ENCODE data around the gene CIPC. TPM values are rescaled to one million over a fixed set of nuclear protein-coding genes. Genes with fewer than 3 reads are reported as not detected.
A peak's percentile ranks its signal among the peaks of the same experiment; 100 is the strongest.

Gene CIPC
- total and polyA plus RNA-seq, 8 donors = 6.0 to 81.1 (median 19.6) TPM

DNA sequence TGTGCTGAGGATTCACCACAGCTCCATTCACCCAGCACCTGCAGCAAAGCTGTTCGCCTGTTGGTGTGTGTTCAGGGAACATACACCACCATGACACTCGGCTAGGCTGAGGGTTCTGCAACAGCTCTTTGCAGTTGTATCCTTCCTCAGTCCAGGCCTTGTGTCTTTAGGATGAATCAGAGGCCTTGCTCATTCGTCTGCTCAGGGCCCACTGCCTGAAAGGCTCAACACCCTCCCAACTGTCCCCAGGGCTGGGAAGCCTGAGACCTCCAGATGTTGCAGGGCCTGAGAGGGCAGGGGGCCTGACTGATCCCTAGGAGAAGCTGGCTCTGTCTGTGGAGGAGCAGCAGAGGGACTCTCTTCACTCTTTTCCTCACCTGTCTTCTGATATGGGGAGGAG, 32.3 kb downstream of the CIPC start:
- Histone ChIP-seq H3K4me1 (peaks cover under 1 to 4% (median 3%) of the 10 kb centered on the region in 4 donors), H3K4me3 (no peak overlapping the region), H3K9me3 (no peaks in the 10 kb centered on the region), H3K36me3 (no peaks in the 10 kb centered on the region), H3K27ac (no peak overlapping the region), H3K27me3 (peaks cover 0 to 75% (median 23%) of the 10 kb centered on the region in 3 donors)
- 50 to 72% (median 62%) methylated on average over 3 of the region's 3 CpGs for WGBS, 5 donors
- TF ChIP-seq EP300 (IDR thresholded peaks at IDR 0.05) (no peak), POLR2A (IDR thresholded peaks at IDR 0.05) (no peak), POLR2AphosphoS5 (IDR thresholded peaks at IDR 0.05) (no peak)
- TF ChIP-seq, protein P1, sequence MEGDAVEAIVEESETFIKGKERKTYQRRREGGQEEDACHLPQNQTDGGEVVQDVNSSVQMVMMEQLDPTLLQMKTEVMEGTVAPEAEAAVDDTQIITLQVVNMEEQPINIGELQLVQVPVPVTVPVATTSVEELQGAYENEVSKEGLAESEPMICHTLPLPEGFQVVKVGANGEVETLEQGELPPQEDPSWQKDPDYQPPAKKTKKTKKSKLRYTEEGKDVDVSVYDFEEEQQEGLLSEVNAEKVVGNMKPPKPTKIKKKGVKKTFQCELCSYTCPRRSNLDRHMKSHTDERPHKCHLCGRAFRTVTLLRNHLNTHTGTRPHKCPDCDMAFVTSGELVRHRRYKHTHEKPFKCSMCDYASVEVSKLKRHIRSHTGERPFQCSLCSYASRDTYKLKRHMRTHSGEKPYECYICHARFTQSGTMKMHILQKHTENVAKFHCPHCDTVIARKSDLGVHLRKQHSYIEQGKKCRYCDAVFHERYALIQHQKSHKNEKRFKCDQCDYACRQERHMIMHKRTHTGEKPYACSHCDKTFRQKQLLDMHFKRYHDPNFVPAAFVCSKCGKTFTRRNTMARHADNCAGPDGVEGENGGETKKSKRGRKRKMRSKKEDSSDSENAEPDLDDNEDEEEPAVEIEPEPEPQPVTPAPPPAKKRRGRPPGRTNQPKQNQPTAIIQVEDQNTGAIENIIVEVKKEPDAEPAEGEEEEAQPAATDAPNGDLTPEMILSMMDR (IDR thresholded peaks at IDR 0.05) = no peak
- no peak for DNase-seq
- intact Hi-C loops (cut with DNase I; ENCODE audit: low total_unique reads) = no loop called here

DNA sequence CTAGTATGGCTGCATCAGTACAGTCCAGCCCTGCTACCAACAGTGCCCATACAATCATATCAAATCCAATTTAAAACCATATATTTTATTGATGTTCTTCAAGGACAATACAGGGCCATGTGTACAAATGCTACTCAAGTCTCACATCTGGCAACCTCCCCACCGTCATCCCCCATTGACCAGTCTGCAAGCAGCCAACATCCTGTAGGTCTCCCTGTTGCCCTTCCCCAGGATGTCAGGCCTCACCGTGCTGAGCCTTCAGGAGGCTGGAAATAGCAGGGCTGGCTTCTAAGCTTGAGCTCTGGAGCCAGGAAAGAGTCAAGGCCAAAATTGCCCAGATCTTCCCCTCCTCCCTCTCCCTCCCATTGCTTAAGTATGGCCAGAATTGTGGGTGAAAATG, 33.1 kb downstream of the CIPC start:
- intact Hi-C loops (cut with DNase I; ENCODE audit: low total_unique reads) = no loop called here
- 51 to 78% (median 65%) methylated on average over 2 of the region's 2 CpGs for WGBS, 5 donors
- Histone ChIP-seq H3K36me3 (no peaks in the 10 kb centered on the region), H3K27ac (no peak overlapping the region), H3K9me3 (no peaks in the 10 kb centered on the region), H3K4me3 (no peak overlapping the region), H3K4me1 (no peaks in the 10 kb centered on the region), H3K27me3 (peaks cover 0 to 75% (median 20%) of the 10 kb centered on the region in 3 donors)
- DNase-seq = no peak
- TF ChIP-seq POLR2AphosphoS5 (IDR thresholded peaks at IDR 0.05) (no peak), EP300 (IDR thresholded peaks at IDR 0.05) (no peak), POLR2A (IDR thresholded peaks at IDR 0.05) (no peak)

DNA sequence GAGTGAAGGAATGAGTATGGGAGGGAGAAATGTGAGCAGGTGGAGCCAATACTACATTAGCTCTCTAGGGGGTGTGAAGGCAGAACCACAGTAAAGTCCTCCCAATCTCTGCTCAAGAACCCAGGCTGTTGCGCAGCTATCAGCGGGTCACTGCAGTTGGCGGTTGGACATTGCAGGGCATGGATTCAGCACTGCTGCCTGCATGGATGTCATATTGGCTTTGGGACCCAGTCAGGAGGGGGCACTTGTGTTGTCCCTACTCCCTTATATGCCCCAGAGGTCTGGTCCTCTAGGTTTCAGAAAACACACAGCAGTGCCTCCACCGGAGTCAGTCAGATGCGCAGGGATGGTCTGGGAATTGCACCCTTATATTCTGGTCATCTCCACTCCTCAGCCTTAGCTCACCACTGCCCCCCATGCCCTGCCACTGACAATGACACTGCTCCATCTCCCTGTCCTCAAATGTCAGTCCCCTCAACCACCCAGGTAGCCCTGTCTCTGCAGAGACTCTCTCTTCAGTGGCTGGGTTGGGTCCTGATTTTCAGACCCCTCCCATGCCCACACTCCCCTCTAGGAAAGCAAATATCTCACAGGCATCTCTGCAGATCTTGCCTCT, 33.9 kb downstream of the CIPC start:
- Histone ChIP-seq H3K4me3 (no peak overlapping the region), H3K27me3 (peaks cover 0 to 75% (median 20%) of the 10 kb centered on the region in 3 donors), H3K27ac (no peak overlapping the region), H3K9me3 (no peaks in the 10 kb centered on the region), H3K36me3 (no peaks in the 10 kb centered on the region), H3K4me1 (no peaks in the 10 kb centered on the region)
- 77 to 94% (median 91%) methylated on average over 5 of the region's 5 CpGs for WGBS, 5 donors
- TF ChIP-seq, protein P1 (IDR thresholded peaks at IDR 0.05) = no peak
- TF ChIP-seq POLR2A (IDR thresholded peaks at IDR 0.05) (no peak), EP300 (IDR thresholded peaks at IDR 0.05) (no peak), POLR2AphosphoS5 (IDR thresholded peaks at IDR 0.05) (no peak)
- intact Hi-C loops (cut with DNase I; ENCODE audit: low total_unique reads) = no loop called here
- no peak for DNase-seq

DNA sequence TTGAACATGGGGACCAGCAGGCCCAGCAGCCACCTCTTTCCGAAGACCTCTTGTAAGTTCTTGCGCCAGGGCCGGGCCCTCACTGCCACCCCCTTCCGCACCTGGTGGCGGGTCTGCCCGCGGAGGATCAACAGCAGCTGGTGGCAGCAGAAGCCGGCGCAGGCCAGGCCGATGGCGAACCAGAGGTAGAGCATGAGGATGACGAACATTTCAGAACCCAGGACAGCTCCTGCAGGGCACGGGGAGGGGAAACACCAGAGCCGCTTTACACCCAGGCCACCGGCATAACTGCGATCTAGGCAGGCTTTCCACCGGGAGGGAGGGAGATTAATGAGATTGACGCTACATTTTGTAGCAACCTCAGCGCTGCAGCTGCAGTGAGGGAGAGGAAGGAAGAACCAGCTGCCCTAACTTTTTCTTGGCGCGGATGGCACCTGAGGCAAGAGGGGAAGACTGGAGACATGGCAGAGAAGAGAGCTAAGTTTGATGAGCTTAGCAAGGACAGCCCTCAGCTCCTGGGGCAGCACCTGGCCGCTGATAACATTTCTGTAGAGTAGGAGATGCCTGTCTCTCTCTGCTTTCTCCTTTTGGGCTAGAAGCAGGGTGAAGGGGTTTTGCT, 35.8 kb downstream of the CIPC start:
- no peaks in the 10 kb centered on the region for H3K36me3 ChIP-seq
- 4 to 12% (median 10%) methylated on average over 22 of the region's 22 CpGs for WGBS, 5 donors
- no peak for TF ChIP-seq EP300 (IDR thresholded peaks at IDR 0.05)
- TF ChIP-seq, protein P1 (IDR thresholded peaks at IDR 0.05) = no peak
- no peak for TF ChIP-seq POLR2A (IDR thresholded peaks at IDR 0.05)
- TF ChIP-seq POLR2AphosphoS5 (IDR thresholded peaks at IDR 0.05) = no peak
- no peaks in the 10 kb centered on the region for H3K4me1 ChIP-seq
- H3K27me3 ChIP-seq = peaks cover under 1 to 77% (median 35%) of the 10 kb centered on the region in 3 donors
- DNase-seq = peak in 1 of 2 donors; percentile 94
- H3K27ac ChIP-seq = no peak overlapping the region
- intact Hi-C loops (cut with DNase I; ENCODE audit: low total_unique reads) = no loop called here
- H3K4me3 ChIP-seq = no peak overlapping the region
- H3K9me3 ChIP-seq = no peaks in the 10 kb centered on the region

DNA sequence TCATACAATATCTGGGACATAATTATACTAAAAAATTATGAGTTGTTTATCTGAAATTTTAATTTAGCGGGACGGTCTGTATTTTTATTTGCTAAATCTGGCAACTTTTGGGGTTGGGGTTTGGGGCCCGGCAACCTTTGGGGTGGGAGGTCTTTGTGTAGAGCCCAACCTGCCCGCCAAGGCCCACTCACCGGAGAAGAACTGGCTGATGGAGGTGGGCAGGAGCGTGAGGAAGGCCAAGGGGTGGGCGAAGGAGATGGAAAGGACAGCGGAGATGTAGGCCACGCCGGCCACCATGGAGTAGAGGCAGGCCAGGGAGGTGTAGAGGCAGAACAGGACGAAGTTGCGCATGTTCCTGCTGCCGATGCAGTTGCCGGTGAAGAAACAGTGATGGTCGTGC, 41.0 kb downstream of the CIPC start:
- TF ChIP-seq POLR2A (IDR thresholded peaks at IDR 0.05) (no peak), POLR2AphosphoS5 (IDR thresholded peaks at IDR 0.05) (no peak)
- TF ChIP-seq, protein P1 (IDR thresholded peaks at IDR 0.05) = no peak
- Histone ChIP-seq H3K27ac (no peak overlapping the region), H3K4me3 (no peak overlapping the region), H3K27me3 (peaks cover 18 to 100% (median 75%) of the 10 kb centered on the region in 3 donors), H3K4me1 (peaks cover 23 to 31% (median 26%) of the 10 kb centered on the region in 4 donors), H3K36me3 (no peaks in the 10 kb centered on the region), H3K9me3 (no peaks in the 10 kb centered on the region)
- 80 to 85% (median 81%) methylated on average over 15 of the region's 15 CpGs for WGBS, 5 donors
- DNase-seq = no peak
- intact Hi-C loops (cut with DNase I; ENCODE audit: low total_unique reads) = no loop called here

All from stomach (tissue), 9 donors.